HG03378 (cell line): ENCODE results near the gene DHX38.
"Not testable (repeated sequence)": the region's sequence is repeated elsewhere in the genome, so short reads cannot be mapped to it uniquely, and the experiment has no call there.

ENCODE experiments used
- ATAC-seq: cut with Tn5 transposase; IDR thresholded peaks from one replicate; pipeline ENCODE4 v1.9.1; 2021; ENCODE audit warnings: mild to moderate bottlenecking, moderate library complexity; ENCODE audit not compliant: unreplicated experiment

DHX38 gene

GRCh38 chr16:72093448-72094265 is at the start of gene DHX38, which contains the start of gene TXNL4B:
Gene DHX38, plus strand, starts transcription at chr16:72093847. Its CDS starts 2,311 bp downstream, at chr16:72096158.
Gene TXNL4B, minus strand, starts transcription at chr16:72093620. Its CDS starts 2,871 bp downstream, at chr16:72090749.
- peak; percentile 98 for ATAC-seq

DNA sequence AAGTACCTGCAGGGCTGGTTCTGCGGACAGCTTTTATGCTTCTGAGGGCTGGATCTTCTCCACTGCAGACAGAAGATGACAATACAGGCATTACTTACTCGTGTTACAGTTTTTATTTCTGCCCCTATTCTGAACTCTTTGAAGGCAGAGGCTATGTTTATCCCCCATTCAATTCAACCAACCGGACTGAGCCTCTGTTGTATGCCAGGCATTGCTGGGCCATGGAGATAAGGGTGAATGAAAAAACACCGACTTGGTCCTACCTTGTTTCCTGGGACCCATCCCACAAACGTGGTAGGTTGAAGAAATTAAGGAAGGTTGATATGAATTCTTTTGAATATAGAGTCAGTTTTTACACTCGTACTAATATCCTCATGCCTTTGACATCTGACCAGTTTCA is 49.4 kb upstream of the DHX38 start:
- no peak for ATAC-seq

- no peak for ATAC-seq
Measured at GRCh38 chr16:72044825-72045359, 48.8 kb upstream of the DHX38 start.

DNA sequence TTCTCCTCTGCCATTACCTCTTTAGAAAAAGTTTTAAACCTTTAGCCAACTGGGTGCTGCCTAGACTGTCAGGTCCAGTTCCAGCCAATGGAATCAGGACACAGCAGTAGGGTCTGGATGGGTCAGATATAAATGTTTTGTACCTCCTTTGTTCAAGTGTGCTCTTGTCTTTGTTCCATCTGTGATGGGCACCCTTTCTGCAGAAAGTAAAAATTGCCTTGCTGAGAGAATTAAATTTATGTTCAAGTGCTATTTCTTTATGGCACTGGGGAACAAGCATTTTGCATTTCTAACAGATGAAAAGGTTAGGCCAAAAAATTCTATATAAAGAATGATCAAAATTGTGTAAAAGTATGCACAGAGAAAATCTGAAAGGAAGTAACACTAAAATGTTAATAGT is 44.5 kb upstream of the DHX38 start:
- ATAC-seq: no peak

- ATAC-seq: no peak
Measured at GRCh38 chr16:72050769-72051464, 42.7 kb upstream of the DHX38 start.

GRCh38 chr16:72051818-72052217 is 41.8 kb upstream of the DHX38 start:
- ATAC-seq: no peak

DNA sequence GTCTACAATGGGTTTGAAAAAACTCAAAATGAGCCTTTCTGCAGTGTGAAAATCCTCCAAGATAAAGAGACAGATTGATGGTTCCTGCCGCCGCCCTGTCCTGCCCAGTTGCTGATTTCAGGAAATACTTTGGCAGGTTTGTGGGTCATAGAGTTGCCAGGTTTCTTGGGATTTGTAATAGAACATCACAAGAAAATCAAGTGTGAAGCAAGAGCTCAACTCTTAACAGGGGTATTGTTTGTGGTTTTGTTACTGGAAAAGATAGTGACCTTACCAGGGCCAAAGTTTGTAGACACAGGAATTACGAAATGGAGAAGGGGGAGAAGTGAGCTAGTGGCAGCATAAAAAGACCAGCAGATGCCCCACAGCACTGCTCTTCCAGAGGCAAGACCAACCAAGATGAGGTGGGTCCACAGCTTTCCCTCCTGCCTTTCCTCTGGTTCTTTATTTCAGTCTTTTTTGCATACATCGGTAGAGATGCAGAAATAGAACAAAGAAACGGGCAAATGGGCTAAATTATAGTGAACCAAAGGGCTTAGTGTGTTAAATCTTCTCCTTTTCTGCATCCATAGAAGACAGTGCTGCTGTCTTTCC is 39.3 kb upstream of the DHX38 start, which contains the start of gene HP:
HP (plus strand) TSS at position 252 of the 594 bp plus-strand sequence; CDS start at position 400, 148 bp downstream.
- ATAC-seq: not testable (repeated sequence)

DNA sequence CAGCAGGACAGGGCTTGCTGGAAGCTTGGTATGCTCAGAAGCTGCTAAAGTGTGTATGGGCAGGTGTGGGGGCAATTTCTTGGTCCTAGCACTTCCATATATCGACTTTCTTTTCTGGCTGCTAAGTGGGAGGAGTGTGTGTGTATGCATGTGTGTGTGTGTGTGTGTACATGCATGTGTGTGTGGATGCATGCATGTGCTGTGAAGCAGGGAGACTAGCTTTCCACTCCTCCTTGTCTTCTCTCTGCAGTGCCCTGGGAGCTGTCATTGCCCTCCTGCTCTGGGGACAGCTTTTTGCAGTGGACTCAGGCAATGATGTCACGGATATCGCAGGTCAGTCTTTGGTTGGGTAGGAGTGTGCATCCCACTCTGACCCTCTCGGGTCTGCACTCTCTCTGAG is 37.7 kb upstream of the DHX38 start:
- no peak for ATAC-seq

DNA sequence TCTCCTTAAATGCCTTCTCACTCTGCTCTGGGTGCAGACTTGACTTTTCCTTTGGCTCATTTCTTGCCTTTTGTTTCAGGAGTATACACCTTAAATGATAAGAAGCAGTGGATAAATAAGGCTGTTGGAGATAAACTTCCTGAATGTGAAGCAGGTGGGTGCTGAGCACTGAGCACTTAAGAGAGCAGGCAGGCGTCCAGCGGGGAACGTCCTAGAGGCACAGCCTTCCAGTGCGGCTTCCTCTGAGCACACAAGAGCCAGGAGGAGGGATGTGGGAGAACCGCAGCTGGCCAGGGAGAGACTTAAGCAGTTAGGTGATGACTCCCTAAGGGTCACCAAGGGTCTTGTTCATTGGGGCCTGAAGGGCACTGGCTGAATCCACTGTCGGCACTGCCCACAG is 36.3 kb upstream of the DHX38 start:
- not testable (repeated sequence) for ATAC-seq

DNA sequence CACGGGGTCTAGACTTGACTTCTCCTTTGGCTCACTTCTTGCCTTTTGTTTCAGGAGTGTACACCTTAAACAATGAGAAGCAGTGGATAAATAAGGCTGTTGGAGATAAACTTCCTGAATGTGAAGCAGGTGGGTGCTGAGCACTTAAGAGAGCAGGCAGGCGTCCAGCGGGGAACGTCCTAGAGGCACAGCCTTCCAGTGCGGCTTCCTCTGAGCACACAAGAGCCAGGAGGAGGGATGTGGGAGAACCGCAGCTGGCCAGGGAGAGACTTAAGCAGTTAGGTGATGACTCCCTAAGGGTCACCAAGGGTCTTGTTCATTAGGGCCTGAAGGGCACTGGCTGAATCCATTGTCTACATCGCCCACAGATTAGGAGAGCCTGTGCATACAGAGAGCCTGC is 34.6 kb upstream of the DHX38 start:
- not testable (repeated sequence) for ATAC-seq

- no peak for ATAC-seq
Measured at GRCh38 chr16:72060405-72060804, 33.2 kb upstream of the DHX38 start.

GRCh38 chr16:72061564-72061963 is 32.1 kb upstream of the DHX38 start:
- ATAC-seq: no peak

DNA sequence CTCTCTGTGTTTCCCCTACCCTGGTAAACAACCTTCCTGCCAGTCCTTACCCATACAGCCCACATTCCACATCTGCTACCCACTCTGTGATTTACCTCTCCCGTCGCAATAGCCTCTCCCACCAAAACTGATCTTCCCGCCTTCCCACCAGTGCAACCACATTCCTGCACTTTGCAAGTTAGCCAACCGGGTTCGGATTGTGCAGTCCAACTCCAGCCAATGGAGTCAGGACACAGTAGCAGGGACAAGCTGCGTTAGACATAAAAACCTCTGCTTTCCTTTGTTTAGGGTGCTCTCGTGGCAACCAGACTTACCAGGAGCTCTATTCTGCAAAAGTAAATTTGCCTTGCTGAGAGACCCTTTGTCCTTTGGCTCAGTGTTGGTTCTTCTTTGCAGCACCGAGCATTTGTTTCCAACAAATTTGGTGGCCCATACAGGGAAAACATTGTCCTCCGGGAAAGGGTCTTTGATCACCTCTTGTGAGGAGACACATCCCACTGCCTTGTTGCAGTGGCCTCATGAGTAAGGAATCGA is 29.2 kb upstream of the DHX38 start:
- no peak for ATAC-seq

DNA sequence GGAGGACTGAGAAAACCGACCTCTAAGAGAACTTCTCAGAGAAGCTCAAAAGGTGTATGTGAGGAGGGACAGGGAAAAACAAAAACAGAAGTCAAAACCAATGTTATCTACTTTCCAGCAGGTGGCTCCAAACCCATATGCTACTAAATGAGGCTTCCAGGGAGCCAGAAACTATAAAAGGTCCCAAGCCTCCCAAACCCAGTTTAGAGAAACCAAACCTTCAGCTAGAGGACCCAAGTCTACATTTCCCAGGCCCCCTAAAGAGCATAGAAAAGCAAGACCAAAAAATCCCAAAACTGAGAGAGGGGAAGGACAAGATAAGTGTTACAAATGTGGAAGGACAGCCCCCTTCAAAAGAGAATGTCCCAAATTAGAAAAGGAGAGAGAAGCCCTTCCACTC is 26.9 kb upstream of the DHX38 start:
- no peak for ATAC-seq

GRCh38 chr16:72068930-72069329 is 24.7 kb upstream of the DHX38 start:
- ATAC-seq: no peak

DNA sequence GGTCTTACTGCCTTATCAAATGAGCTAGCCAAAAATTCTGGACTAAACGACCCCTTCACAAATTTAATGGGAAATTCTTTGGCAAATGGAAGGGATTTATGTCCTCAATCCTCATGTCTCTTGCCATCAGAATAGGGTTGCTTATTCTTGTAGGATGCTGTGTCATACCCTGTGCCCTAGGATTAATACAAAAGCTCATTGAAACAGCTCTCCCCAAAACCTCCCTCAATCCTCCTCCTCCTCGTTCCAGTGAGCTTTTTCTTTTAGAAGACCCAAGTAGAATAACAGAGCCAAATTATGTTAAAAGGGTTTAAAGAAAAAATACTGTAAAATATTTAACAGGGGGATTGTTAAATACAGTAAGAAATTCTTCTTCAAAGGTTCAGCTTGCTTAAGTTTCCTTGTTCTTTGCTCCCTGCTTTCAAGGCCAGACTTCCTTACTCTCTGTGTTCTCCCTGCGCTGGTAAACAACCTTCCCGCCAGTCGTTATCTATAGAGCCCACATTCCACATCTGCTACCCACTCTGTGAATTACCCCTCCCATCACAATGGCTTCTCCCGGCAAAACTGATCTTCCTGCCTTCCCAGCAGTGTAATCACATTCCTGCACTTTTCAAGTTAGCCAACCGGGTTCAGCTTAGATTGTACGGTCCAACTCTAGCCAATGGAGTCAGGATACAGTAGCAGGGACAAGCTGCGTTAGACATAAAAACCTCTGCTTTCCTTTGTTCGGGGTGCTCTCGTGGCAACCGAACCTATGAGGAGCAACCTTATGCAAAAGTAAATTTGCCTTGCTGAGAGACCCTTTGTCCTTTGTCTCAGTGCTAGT is 20.9 kb upstream of the DHX38 start:
- no peak for ATAC-seq

GRCh38 chr16:72073560-72074230 is 20.0 kb upstream of the DHX38 start:
- ATAC-seq: no peak

DNA sequence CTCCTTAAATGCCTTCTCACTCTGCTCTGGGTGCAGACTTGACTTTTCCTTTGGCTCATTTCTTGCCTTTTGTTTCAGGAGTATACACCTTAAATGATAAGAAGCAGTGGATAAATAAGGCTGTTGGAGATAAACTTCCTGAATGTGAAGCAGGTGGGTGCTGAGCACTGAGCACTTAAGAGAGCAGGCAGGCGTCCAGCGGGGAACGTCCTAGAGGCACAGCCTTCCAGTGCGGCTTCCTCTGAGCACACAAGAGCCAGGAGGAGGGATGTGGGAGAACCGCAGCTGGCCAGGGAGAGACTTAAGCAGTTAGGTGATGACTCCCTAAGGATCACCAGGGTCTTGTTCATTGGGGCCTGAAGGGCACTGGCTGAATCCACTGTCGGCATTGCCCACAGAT is 18.6 kb upstream of the DHX38 start:
- ATAC-seq: not testable (repeated sequence)

DNA sequence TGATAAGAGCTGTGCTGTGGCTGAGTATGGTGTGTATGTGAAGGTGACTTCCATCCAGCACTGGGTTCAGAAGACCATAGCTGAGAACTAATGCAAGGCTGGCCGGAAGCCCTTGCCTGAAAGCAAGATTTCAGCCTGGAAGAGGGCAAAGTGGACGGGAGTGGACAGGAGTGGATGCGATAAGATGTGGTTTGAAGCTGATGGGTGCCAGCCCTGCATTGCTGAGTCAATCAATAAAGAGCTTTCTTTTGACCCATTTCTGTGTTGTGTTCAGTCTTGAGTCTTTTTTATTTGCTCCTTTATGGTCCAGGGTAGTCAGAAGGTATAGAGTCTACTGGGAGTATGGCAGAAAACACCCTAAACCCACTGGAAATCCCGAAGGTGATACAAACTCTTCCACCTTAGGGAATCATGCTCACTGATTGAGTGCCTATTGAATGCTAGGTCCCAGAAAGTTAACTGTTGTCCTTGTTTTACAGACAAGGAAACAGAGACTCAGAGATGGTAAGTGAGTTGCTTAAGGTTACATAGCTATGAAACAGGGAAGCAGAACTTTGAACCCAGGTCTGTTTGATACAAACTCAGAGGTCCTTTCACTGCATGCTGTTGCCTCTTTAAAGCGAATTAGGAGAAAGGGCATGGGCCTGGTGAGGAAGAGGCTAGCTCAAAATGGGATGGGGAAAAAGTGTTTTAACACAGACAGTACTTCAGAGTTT is 16.5 kb upstream of the DHX38 start:
- not testable (repeated sequence) for ATAC-seq
